ENCODE measurements around the gene CRYBB1. TPM values are rescaled to one million over a fixed set of nuclear protein-coding genes. Genes with fewer than 3 reads are reported as not detected.

The CRYBB1 gene
- total RNA-seq, 2 experiments from 2014 or later, result 0.48 TPM; not detected in 1

- no peak for DNase-seq
- Mint-ChIP-seq H3K36me3 (no peaks in the 10 kb centered on the region), H3K4me3 (no peak overlapping the region), H3K9me3 (no peaks in the 10 kb centered on the region), H3K27me3 (no peaks in the 10 kb centered on the region), H3K4me1 (ENCODE audit: low read depth) (peaks cover 43% of the 10 kb centered on the region), H3K27ac (no peak overlapping the region)
- intact Hi-C loops (cut with micrococcal nuclease), result loop anchor here (2.0 kb wide), 1 partner anchor 21 kb away; no protein-coding TSS in a partner anchor
- POLR2A ChIA-PET, result interaction anchor here (2.1 kb wide), 1 partner anchor 21 kb away, joined by 7 read pairs; no protein-coding TSS in a partner anchor
- CTCF ChIA-PET, result interaction anchor here (1.8 kb wide), 1 partner anchor 21 kb away, joined by 6 read pairs; no protein-coding TSS in a partner anchor
Measured at GRCh38 chr22:26651815-26652214, 34.0 kb upstream of the CRYBB1 start.

DNA sequence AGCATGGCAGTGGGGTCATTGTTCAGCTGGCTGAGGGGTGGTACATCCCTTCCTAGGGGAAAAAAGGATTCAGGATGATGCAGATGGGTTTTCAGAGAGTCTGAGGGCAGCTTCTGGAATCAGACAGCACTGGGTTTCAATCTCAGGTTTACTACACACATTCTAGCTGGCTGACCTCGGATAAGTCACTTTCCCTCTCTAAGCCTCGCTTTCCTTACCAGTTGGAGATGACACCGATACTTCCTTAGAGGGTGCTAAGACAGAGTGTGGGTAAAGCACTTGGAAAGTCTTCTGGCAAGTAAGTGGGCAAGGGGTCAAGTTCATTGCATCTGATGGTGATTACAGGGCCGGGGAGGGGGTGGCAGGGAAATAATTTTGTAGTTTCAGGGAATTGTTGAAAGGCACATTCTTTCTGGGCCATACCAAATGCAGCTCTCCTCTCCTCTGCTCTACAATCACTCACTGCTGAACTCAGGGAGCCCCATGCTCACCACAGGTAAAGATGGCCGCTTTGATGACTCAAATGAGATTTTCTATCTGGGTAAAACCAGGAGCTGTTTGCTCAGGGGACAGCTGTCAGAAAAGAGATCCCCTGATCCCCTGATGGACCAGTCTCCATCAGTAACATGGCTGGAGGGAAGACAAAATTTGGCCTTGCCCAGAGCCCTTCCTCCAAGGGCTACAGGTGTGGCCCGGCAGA, 33.0 kb upstream of the CRYBB1 start:
- Mint-ChIP-seq H3K4me3 (no peak overlapping the region), H3K27ac (peak overlapping the region; percentile 48), H3K4me1 (ENCODE audit: low read depth) (peaks cover 52% of the 10 kb centered on the region), H3K9me3 (no peaks in the 10 kb centered on the region), H3K27me3 (no peaks in the 10 kb centered on the region), H3K36me3 (no peaks in the 10 kb centered on the region)
- intact Hi-C loops (cut with micrococcal nuclease), result loop anchor here (2.0 kb wide), 1 partner anchor 22 kb away; no protein-coding TSS in a partner anchor
- ChIA-PET CTCF (interaction anchor here (0.6 to 2.0 kb wide), 8 partner anchors 9 to 191 kb away, joined by 3 to 10 read pairs (median 6); no protein-coding TSS in a partner anchor), POLR2A (interaction anchor here (1.1 to 2.1 kb wide), 4 partner anchors 9 to 220 kb away, joined by 3 to 7 read pairs (median 4); partner anchors contain the start of genes HPS4 and SRRD)
- peak; percentile 62 for DNase-seq

DNA sequence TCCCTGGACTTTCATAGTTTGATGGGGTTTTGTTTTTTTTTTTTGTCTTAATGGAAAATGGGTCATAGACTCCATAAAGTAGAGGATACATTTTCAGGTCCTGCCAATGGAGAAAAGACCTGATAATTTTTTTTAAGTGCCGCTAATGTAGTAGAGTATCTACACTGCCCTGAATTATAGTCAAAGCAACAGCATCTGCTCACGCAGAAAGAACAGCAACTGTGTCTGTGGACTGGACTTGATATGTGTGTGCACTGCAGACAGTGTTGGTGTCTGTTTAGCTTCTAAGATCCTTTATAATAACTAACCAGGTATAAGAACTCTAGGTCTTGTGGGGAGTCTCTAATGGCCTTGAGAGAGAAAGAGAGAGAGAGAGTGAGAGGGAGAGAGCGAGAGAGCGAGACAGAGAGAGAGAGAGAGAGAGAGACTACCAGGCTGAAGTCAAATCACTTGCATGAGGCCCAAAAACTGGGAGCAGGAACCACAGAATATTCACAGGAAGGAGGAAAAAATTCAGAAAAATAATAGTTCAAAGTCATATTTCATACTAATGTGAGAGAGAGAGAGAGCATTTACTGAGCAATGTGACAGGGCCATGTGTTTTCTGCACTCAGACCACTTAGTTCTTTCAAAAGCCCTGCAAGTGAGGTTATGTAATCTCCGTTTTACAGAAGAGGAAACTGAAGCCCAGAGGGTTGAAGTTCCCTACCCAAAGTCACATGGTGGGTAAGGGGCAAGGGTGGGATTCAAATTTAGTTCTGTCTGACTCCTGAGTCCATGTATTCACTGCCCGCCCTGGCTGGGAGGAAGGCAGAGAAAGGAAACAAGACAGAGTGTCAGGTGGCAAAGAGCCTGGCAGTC, 30.9 kb upstream of the CRYBB1 start:
- CTCF ChIA-PET, result no interaction called here
- H3K4me3 Mint-ChIP-seq, result no peak overlapping the region
- H3K36me3 Mint-ChIP-seq, result no peaks in the 10 kb centered on the region
- no peaks in the 10 kb centered on the region for H3K9me3 Mint-ChIP-seq
- peaks cover 73% of the 10 kb centered on the region for H3K4me1 Mint-ChIP-seq (ENCODE audit: low read depth)
- intact Hi-C loops (cut with micrococcal nuclease), result no loop called here
- no peak for DNase-seq
- POLR2A ChIA-PET, result no interaction called here
- H3K27me3 Mint-ChIP-seq, result no peaks in the 10 kb centered on the region
- peak overlapping the region; percentile 3 for H3K27ac Mint-ChIP-seq

DNA sequence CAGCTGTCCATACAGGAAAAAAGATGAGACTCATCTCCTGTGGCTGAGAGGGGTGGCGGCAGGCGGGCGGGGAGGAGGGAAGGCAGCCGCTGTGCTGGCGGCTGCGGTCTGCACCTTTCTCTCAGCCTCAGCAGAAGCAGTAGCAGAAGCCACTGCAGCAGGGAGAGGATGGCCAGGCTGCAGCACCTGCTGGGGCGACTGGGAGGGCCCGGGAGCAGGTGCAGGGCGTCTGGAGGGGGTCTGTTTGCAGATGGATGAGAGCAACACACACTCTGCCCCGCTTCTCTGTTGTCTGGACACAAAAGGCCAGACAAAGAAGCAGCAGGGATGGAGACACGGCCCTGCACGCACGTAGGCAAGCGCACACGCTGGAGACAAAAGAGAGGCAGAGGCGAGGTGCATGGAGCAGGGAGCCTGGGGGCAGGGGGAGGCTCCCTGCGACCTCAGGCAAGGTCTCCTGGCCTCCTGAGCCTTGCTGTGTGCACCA, 30.2 kb upstream of the CRYBB1 start:
- no peak overlapping the region for H3K27ac Mint-ChIP-seq
- intact Hi-C loops (cut with micrococcal nuclease), result no loop called here
- peak; percentile 67 for DNase-seq
- H3K4me3 Mint-ChIP-seq, result no peak overlapping the region
- POLR2A ChIA-PET, result interaction anchor here (1.0 kb wide), 1 partner anchor 136 kb away, joined by 4 read pairs; the partner anchor contains the start of gene TFIP11
- CTCF ChIA-PET, result interaction anchor here (1.5 kb wide), 1 partner anchor 26 kb away, joined by 4 read pairs; no protein-coding TSS in a partner anchor
- H3K36me3 Mint-ChIP-seq, result no peaks in the 10 kb centered on the region
- H3K27me3 Mint-ChIP-seq, result no peaks in the 10 kb centered on the region
- no peaks in the 10 kb centered on the region for H3K9me3 Mint-ChIP-seq
- peaks cover 80% of the 10 kb centered on the region for H3K4me1 Mint-ChIP-seq (ENCODE audit: low read depth)

DNA sequence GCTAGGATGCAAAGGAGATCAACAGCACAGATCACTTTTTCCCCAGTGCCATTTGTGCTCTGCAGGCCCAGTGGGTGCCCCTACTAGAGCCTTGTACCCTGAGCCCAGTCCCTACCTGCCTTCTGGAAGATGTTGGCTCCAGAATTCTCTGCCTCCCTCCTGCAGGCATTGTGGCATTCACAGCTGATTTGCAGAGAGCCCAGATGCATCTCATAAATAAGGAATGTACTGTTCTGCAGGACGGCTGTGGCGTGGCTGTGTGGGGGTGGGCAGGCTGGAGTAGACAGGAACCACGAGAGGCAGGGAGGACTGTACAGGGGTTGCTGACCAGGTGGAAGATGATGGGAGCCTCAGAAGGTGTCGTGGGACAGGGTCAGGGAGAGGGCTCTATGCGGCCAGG, 28.3 kb upstream of the CRYBB1 start:
- POLR2A ChIA-PET, result no interaction called here
- intact Hi-C loops (cut with micrococcal nuclease), result no loop called here
- DNase-seq, result no peak
- Mint-ChIP-seq H3K9me3 (no peaks in the 10 kb centered on the region), H3K27ac (no peak overlapping the region), H3K4me1 (ENCODE audit: low read depth) (peaks cover 93% of the 10 kb centered on the region), H3K36me3 (no peaks in the 10 kb centered on the region), H3K4me3 (no peak overlapping the region), H3K27me3 (no peaks in the 10 kb centered on the region)
- CTCF ChIA-PET, result interaction anchor here (1.0 kb wide), 1 partner anchor 81 kb away, joined by 3 read pairs; no protein-coding TSS in a partner anchor

- H3K9me3 Mint-ChIP-seq, result no peaks in the 10 kb centered on the region
- no peaks in the 10 kb centered on the region for H3K27me3 Mint-ChIP-seq
- H3K27ac Mint-ChIP-seq, result peak overlapping the region; percentile 97
- H3K4me1 Mint-ChIP-seq (ENCODE audit: low read depth), result peaks cover 85% of the 10 kb centered on the region
- ChIA-PET CTCF (interaction anchor here (0.5 to 1.0 kb wide), 2 partner anchors 73 to 95 kb away, joined by 3 read pairs; no protein-coding TSS in a partner anchor), POLR2A (interaction anchor here (0.8 to 1.1 kb wide), 3 partner anchors 22 to 144 kb away, joined by 3 to 4 read pairs (median 3); no protein-coding TSS in a partner anchor)
- no peaks in the 10 kb centered on the region for H3K36me3 Mint-ChIP-seq
- intact Hi-C loops (cut with micrococcal nuclease), result loop anchor here (1.0 to 2.0 kb wide), 3 partner anchors 33 to 213 kb away; partner anchors contain the start of gene TPST2
- H3K4me3 Mint-ChIP-seq, result peak overlapping the region; percentile 67
- DNase-seq, result no peak
Measured at GRCh38 chr22:26643418-26644100, 25.7 kb upstream of the CRYBB1 start.

DNA sequence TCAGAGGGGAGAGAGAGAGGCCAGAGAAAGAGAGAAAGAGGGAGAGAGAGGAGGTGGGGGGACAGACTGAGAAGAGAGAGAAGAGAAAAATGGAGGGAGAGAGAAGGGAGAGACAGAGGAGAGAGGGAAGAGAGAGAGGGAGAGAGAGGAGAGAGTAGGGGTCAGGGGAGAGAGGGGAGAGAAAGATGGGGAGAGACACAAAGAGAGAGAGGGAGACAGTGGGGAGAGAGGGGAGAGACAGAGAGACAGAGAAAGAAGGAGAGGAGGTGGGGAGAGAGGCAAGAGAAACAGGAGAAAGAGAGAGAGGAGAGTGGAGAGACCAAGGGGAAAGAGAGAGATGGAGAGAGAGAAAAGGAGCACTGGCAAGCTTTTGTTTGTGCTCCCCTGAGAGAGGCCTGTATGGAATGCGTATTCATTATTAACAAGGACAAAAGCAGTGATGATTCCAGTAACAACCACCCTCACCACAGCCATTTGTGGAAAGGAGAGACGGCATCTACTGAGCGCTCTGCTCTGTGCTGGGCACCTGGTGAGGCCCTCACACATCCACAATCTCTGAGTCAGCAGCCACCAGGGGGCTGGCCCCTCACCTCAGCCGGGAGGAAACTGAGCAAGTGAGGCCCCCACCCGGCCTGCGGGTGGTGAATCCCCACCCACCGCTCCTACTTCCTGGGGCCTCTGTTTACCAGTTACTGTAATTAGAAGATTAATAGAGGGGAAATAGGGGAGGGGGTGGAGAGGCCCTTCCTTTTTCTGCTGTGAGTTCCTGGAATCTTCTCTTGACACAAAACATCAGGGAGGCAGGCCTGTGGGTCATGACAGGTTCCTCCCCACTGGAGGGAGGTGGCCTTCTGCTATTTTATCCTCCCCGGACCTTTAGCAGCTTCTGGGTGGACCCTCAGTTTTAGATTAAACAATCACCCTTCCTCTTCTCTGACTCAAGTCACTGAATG, 24.9 kb upstream of the CRYBB1 start:
- H3K27me3 Mint-ChIP-seq, result no peaks in the 10 kb centered on the region
- H3K4me1 Mint-ChIP-seq (ENCODE audit: low read depth), result peaks cover 77% of the 10 kb centered on the region
- H3K9me3 Mint-ChIP-seq, result no peaks in the 10 kb centered on the region
- H3K36me3 Mint-ChIP-seq, result no peaks in the 10 kb centered on the region
- ChIA-PET POLR2A (interaction anchor here (0.7 to 2.1 kb wide), 6 partner anchors 8 to 186 kb away, joined by 3 to 7 read pairs (median 4); partner anchors contain the start of genes HPS4 and SRRD), CTCF (interaction anchor here (0.5 to 1.1 kb wide), 5 partner anchors 8 to 94 kb away, joined by 3 to 4 read pairs (median 3); partner anchors contain the start of gene MIAT)
- H3K4me3 Mint-ChIP-seq, result peak overlapping the region; percentile 67
- intact Hi-C loops (cut with micrococcal nuclease), result loop anchor here (1.0 to 2.0 kb wide), 3 partner anchors 32 to 212 kb away; partner anchors contain the start of gene TPST2
- peak; percentile 94 for DNase-seq
- H3K27ac Mint-ChIP-seq, result peak overlapping the region; percentile 97

- no peaks in the 10 kb centered on the region for H3K9me3 Mint-ChIP-seq
- no peak overlapping the region for H3K27ac Mint-ChIP-seq
- ChIA-PET CTCF (no interaction called here), POLR2A (no interaction called here)
- peaks cover 22% of the 10 kb centered on the region for H3K4me1 Mint-ChIP-seq (ENCODE audit: low read depth)
- H3K4me3 Mint-ChIP-seq, result no peak overlapping the region
- no peaks in the 10 kb centered on the region for H3K27me3 Mint-ChIP-seq
- DNase-seq, result no peak
- intact Hi-C loops (cut with micrococcal nuclease), result no loop called here
- no peaks in the 10 kb centered on the region for H3K36me3 Mint-ChIP-seq
Measured at GRCh38 chr22:26636296-26636695, 18.5 kb upstream of the CRYBB1 start.

DNA sequence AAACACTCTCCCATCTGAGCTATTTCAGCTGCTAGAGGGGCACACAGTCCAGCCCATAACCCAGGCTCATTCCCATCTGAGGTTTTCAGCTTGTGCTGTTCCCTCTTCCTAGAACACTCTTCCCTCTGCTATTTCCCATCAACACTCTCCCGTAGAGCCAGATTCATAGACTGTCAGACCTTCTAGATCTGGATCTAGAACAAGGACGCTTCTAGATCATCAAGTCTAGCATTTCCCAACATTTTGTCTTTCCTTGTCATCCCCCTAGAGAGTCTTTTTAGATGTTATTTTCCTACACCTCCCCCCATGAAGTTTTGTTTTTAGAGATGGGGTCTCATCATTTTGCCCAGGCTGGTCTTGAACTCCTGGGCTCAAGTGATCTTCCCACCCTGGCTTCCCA, 17.3 kb upstream of the CRYBB1 start:
- POLR2A ChIA-PET, result no interaction called here
- no peak overlapping the region for H3K27ac Mint-ChIP-seq
- H3K27me3 Mint-ChIP-seq, result no peaks in the 10 kb centered on the region
- peaks cover 12% of the 10 kb centered on the region for H3K4me1 Mint-ChIP-seq (ENCODE audit: low read depth)
- intact Hi-C loops (cut with micrococcal nuclease), result no loop called here
- no peaks in the 10 kb centered on the region for H3K9me3 Mint-ChIP-seq
- DNase-seq, result no peak
- H3K4me3 Mint-ChIP-seq, result no peak overlapping the region
- CTCF ChIA-PET, result no interaction called here
- H3K36me3 Mint-ChIP-seq, result no peaks in the 10 kb centered on the region

DNA sequence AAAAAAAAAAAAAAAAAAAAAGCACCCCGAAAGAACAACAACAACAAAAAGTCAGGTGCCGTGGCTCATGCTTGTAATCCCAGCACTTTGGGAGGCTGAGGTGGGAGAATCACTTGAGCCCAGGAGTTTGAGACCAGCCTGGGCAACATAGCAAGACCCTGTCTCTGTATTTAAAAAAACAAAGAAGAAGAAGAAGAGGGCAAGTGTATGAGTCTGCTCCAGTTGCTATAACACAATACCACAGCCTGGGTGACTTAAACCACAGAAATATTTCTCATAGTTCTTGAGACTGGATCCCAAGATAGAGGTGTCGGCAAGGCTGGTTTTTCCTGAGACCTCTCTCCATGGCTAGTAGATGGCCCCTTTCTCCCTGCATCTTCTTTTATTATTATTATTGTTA, 16.4 kb upstream of the CRYBB1 start:
- H3K27ac Mint-ChIP-seq, result no peak overlapping the region
- intact Hi-C loops (cut with micrococcal nuclease), result no loop called here
- H3K36me3 Mint-ChIP-seq, result no peaks in the 10 kb centered on the region
- H3K4me3 Mint-ChIP-seq, result no peak overlapping the region
- CTCF ChIA-PET, result no interaction called here
- H3K27me3 Mint-ChIP-seq, result no peaks in the 10 kb centered on the region
- POLR2A ChIA-PET, result no interaction called here
- peaks cover 7% of the 10 kb centered on the region for H3K4me1 Mint-ChIP-seq (ENCODE audit: low read depth)
- no peak for DNase-seq
- H3K9me3 Mint-ChIP-seq, result no peaks in the 10 kb centered on the region

Data from activated CD4-positive, alpha-beta memory T cell treated with anti-CD3 and anti-CD28 coated beads for 36 hours (primary cell).